Neuronal stem cell (in vitro differentiated cells): ENCODE data around the gene SCN8A.

Experiments
- DNase-seq: peaks from one replicate; pipeline ENCODE4 v3.0.0-alpha.2; 2013; ENCODE audit warnings: low spot score
- H2AFZ ChIP-seq: one replicate; pipeline ENCODE4 v1.6.1; 2013; ENCODE audit warnings: mild to moderate bottlenecking, low read length, inconsistent platforms
- H2AK5ac ChIP-seq: 2 replicates; pipeline ENCODE4 v1.6.1; 2013; ENCODE audit warnings: low read depth, mild to moderate bottlenecking, inconsistent platforms, low read length, moderate library complexity, mixed read lengths
- H2BK120ac ChIP-seq: 2 replicates; pipeline ENCODE4 v1.6.1; 2013; ENCODE audit warnings: low read depth, mild to moderate bottlenecking, inconsistent platforms, low read length, moderate library complexity, mixed read lengths
- H2BK12ac ChIP-seq: one replicate; pipeline ENCODE4 v1.6.1; 2013; ENCODE audit warnings: low read length, inconsistent platforms
- H2BK15ac ChIP-seq: 2 replicates; pipeline ENCODE4 v1.6.1; 2013; ENCODE audit warnings: mild to moderate bottlenecking, low read length, inconsistent platforms, mixed read lengths
- H2BK5ac ChIP-seq: one replicate; pipeline ENCODE4 v1.6.1; 2013; ENCODE audit warnings: inconsistent platforms, mild to moderate bottlenecking, low read length, moderate library complexity
- H3K14ac ChIP-seq: one replicate; pipeline ENCODE4 v1.6.1; 2013; ENCODE audit warnings: low read length, inconsistent platforms
- H3K18ac ChIP-seq: 2 replicates; pipeline ENCODE4 v1.6.1; 2013; ENCODE audit warnings: low read length, inconsistent platforms
- H3K23ac ChIP-seq: 2 replicates; pipeline ENCODE4 v1.6.1; 2013; ENCODE audit warnings: low read depth, mild to moderate bottlenecking, mixed read lengths, low read length, inconsistent platforms; ENCODE audit not compliant: poor library complexity
- H3K27ac ChIP-seq: replicated peaks from 3 replicates; pipeline ENCODE4 v1.5.1; 2013; ENCODE audit warnings: low read length, inconsistent platforms
- H3K27me3 ChIP-seq, 3 experiments: 2 replicates each; pipeline ENCODE4 v1.6.1; 2013; ENCODE audit warnings: low read length in 3 of 3, mild to moderate bottlenecking in 2 of 3, inconsistent platforms in 1 of 3, low read depth in 1 of 3, mixed read lengths in 1 of 3, moderate library complexity in 1 of 3; ENCODE audit not compliant: control insufficient read depth in 3 of 3, insufficient read depth in 3 of 3
- H3K36me3 ChIP-seq, 2 donors: replicated peaks in 1 of 2; 2 replicates each; pipeline ENCODE4 v1.6.1; 2013; ENCODE audit warnings: low read length in 2 of 2; ENCODE audit not compliant: control insufficient read depth in 2 of 2, insufficient read depth in 2 of 2
- H3K4ac ChIP-seq: 2 replicates; pipeline ENCODE4 v1.6.1; 2013; ENCODE audit warnings: inconsistent platforms, mild to moderate bottlenecking, low read length, moderate library complexity
- H3K4me1 ChIP-seq, 2 donors: 1 replicate in 1 of 2; 2 replicates in 1 of 2; pipeline ENCODE4 v1.6.1; 2013; ENCODE audit warnings: low read length in 2 of 2, low read depth in 1 of 2; ENCODE audit not compliant: control insufficient read depth in 2 of 2, insufficient read depth in 1 of 2
- H3K4me2 ChIP-seq: one replicate; pipeline ENCODE4 v1.6.1; 2013; ENCODE audit warnings: mild to moderate bottlenecking, low read length, inconsistent platforms; ENCODE audit not compliant: insufficient read depth, poor library complexity, severe bottlenecking
- H3K4me3 ChIP-seq, 2 donors: 2 replicates each; pipeline ENCODE4 v1.5.1; 2013; ENCODE audit warnings: low read length in 2 of 2, mild to moderate bottlenecking in 2 of 2, inconsistent platforms in 1 of 2, moderate library complexity in 1 of 2
- H3K79me1 ChIP-seq: one replicate; pipeline ENCODE4 v1.6.1; 2013; ENCODE audit warnings: low read depth, mild to moderate bottlenecking, inconsistent platforms, low read length, moderate library complexity
- H3K9ac ChIP-seq: one replicate; pipeline ENCODE4 v1.6.1; 2013; ENCODE audit warnings: mild to moderate bottlenecking, low read depth, low read length, inconsistent platforms; ENCODE audit not compliant: poor library complexity
- H3K9me3 ChIP-seq, 2 donors: replicated peaks in 1 of 2; 2 replicates each; pipeline versions ENCODE3 to v1.6.1; 2013; ENCODE audit warnings: low read length in 2 of 2, mild to moderate bottlenecking in 2 of 2, inconsistent platforms in 1 of 2, low read depth in 1 of 2, mixed read lengths in 1 of 2, moderate library complexity in 1 of 2; ENCODE audit not compliant: control insufficient read depth in 2 of 2, insufficient read depth in 1 of 2
- H4K8ac ChIP-seq: one replicate; pipeline ENCODE4 v1.6.1; 2013; ENCODE audit warnings: low read depth, mild to moderate bottlenecking, inconsistent platforms, low read length, moderate library complexity
- H4K91ac ChIP-seq: one replicate; pipeline ENCODE4 v1.6.1; 2013; ENCODE audit warnings: low read length, low read depth, mild to moderate bottlenecking, inconsistent platforms; ENCODE audit not compliant: poor library complexity
- WGBS, 2 donors: extraction: QIAGEN DNeasy Blood & Tissue Kit; methylation state at CpG; one replicate each; pipeline ENCODE4 v1.1.7; 2013; ENCODE audit warnings: missing lambda C conversion rate in 2 of 2, mixed read lengths in 1 of 2; ENCODE audit not compliant: insufficient read length in 2 of 2, insufficient replicate concordance in 1 of 2; ENCODE audit errors: extremely low coverage in 2 of 2; 5-methylcytosine and 5-hydroxymethylcytosine counted together

Gene SCN8A

DNA sequence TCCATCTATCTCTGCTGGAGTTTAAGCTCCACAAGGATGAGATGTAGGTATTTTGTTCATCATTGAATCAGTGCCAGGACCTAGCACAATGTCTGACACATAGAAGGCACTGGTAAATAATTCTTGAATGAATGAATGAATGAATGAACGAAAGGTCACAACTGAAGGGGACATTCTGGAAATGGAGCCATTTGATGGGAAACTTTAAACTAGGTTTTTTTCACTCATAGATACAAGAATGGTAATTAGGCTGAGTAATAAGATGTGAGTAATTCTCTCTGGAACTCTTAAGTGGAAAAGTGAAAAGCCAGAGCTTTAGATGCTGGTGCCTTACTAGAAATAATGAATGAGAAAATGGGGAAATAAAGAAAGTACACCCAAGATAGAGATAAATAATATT is 44.3 kb downstream of the SCN8A start:
- Histone ChIP-seq H3K79me1 (no peaks in the 10 kb centered on the region), H2AFZ (no peak overlapping the region), H3K9me3 (peaks cover 0 to 33% of the 10 kb centered on the region in 2 donors), H3K4me2 (no peak overlapping the region), H2BK5ac (no peak overlapping the region), H3K27ac (no peak overlapping the region), H3K27me3 (no peaks in the 10 kb centered on the region), H2BK120ac (no peak overlapping the region), H3K4me3 (no peak overlapping the region), H3K14ac (no peak overlapping the region), H2AK5ac (no peak overlapping the region), H3K9ac (no peak overlapping the region), H3K36me3 (no peaks in the 10 kb centered on the region), H3K18ac (no peak overlapping the region), H3K4me1 (peaks cover 11 to 31% of the 10 kb centered on the region in 2 donors), H3K23ac (no peak overlapping the region), H4K8ac (no peak overlapping the region), H4K91ac (no peak overlapping the region), H3K4ac (no peak overlapping the region), H2BK15ac (no peak overlapping the region), H2BK12ac (no peak overlapping the region)
- WGBS, 2 donors, result no CpG with 5 or more reads among the region's 1 CpG
- DNase-seq, result no peak

DNA sequence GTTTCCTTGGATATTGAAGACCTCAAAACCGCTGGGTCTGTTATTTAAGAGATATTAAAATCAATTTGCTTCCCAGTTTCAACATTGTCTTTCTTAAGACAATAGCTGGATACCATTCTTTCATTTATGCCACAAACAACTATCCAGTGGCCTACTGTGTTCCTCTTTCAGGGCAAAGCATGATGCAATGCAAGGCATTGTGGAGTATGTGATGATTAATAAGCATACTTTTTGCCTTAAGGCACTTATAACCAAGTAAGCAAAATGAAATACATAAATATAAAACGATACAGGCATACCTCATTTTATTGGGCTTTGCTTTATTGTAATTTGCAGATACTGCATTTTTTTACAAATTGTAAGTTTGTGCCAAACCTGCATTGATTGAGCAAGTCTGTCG is 45.5 kb downstream of the SCN8A start:
- no CpG with 5 or more reads among the region's 3 CpGs for WGBS, 2 donors
- Histone ChIP-seq H4K91ac (no peak overlapping the region), H3K27me3 (no peaks in the 10 kb centered on the region), H4K8ac (no peak overlapping the region), H2AFZ (no peak overlapping the region), H3K23ac (no peak overlapping the region), H2AK5ac (no peak overlapping the region), H2BK15ac (no peak overlapping the region), H3K9me3 (peaks cover 0 to 34% of the 10 kb centered on the region in 2 donors), H3K27ac (no peak overlapping the region), H3K79me1 (no peaks in the 10 kb centered on the region), H2BK12ac (no peak overlapping the region), H3K14ac (no peak overlapping the region), H2BK5ac (no peak overlapping the region), H3K4me2 (no peak overlapping the region), H3K36me3 (no peaks in the 10 kb centered on the region), H2BK120ac (no peak overlapping the region), H3K9ac (no peak overlapping the region), H3K4me3 (no peak overlapping the region), H3K18ac (no peak overlapping the region), H3K4me1 (peaks cover 6 to 23% of the 10 kb centered on the region in 2 donors), H3K4ac (no peak overlapping the region)
- DNase-seq, result no peak

DNA sequence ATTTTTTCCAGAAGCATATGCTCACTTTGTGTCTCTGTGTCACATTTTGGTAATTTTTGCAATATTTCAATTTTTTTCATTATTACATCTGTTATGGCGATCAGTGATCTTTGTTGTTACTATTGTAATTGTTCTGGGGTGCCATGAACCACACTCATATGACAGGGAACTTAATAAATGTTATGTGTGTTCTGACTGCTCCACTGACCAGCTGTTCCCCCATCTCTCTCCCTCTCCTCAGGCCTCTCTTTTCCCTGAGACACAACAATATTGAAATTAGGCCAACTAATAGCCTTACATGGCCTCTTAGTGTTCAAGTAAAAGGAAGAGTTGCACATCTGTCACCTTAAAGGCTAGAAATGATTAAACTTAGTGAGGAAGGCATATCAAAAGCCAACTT is 46.0 kb downstream of the SCN8A start:
- no peak overlapping the region for H2BK15ac ChIP-seq
- H4K91ac ChIP-seq, result no peak overlapping the region

DNA sequence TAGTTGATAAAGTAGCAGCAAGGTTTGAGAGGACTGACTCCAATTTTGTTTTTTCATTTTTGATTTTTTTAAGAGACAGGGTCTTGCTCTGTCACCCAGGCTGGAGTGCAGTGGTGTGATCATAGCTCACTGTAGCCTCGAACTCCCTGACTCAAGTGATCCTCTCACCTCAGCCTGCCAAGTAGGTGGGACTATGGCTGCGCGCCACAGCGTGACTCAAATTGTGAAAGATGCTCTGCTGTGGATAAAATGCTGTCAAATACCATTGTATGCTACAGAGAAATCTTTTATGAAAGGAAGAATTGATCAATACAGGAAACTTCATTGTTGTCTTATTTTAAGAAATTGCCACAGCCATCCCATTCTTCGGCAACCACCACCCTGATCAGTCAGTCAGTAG is 48.3 kb downstream of the SCN8A start:
- H3K18ac ChIP-seq, result no peak overlapping the region
- H2BK12ac ChIP-seq, result no peak overlapping the region
- no peak overlapping the region for H3K14ac ChIP-seq
- no peak overlapping the region for H3K4me2 ChIP-seq
- H2AK5ac ChIP-seq, result no peak overlapping the region
- no peaks in the 10 kb centered on the region for H3K27me3 ChIP-seq
- H3K9me3 ChIP-seq, result peaks cover 1 to 42% of the 10 kb centered on the region in 2 donors
- no CpG with 5 or more reads among the region's 5 CpGs for WGBS, 2 donors
- peaks cover 0 to 6% of the 10 kb centered on the region in 2 donors for H3K4me1 ChIP-seq
- no peak overlapping the region for H4K8ac ChIP-seq
- H2BK15ac ChIP-seq, result no peak overlapping the region
- H2AFZ ChIP-seq, result no peak overlapping the region
- no peak overlapping the region for H2BK120ac ChIP-seq
- H3K9ac ChIP-seq, result no peak overlapping the region
- H3K79me1 ChIP-seq, result no peaks in the 10 kb centered on the region
- H2BK5ac ChIP-seq, result no peak overlapping the region
- no peak overlapping the region for H3K4me3 ChIP-seq
- H3K4ac ChIP-seq, result no peak overlapping the region
- H3K27ac ChIP-seq, result no peak overlapping the region
- no peak overlapping the region for H4K91ac ChIP-seq
- H3K36me3 ChIP-seq, result no peaks in the 10 kb centered on the region
- DNase-seq, result no peak
- H3K23ac ChIP-seq, result no peak overlapping the region

More for the DNA sequence above, 46.0 kb downstream of the SCN8A start:
- Histone ChIP-seq H3K4ac (no peak overlapping the region), H3K4me3 (no peak overlapping the region), H2BK12ac (no peak overlapping the region), H2BK5ac (no peak overlapping the region), H3K14ac (no peak overlapping the region), H4K8ac (no peak overlapping the region), H3K18ac (no peak overlapping the region), H3K4me2 (no peak overlapping the region), H3K4me1 (peaks cover 4 to 23% of the 10 kb centered on the region in 2 donors), H3K79me1 (no peaks in the 10 kb centered on the region), H3K9me3 (peaks cover 0 to 34% of the 10 kb centered on the region in 2 donors), H2AFZ (no peak overlapping the region), H2AK5ac (no peak overlapping the region), H2BK120ac (no peak overlapping the region), H3K9ac (no peak overlapping the region), H3K36me3 (no peaks in the 10 kb centered on the region), H3K23ac (no peak overlapping the region), H3K27ac (no peak overlapping the region), H3K27me3 (no peaks in the 10 kb centered on the region)
- no CpG with 5 or more reads among the region's 1 CpG for WGBS, 2 donors
- no peak for DNase-seq
